ENCODE results near the gene TBL1XR1. TPM values are rescaled to one million over a fixed set of nuclear protein-coding genes. Genes with fewer than 3 reads are reported as not detected.
"Not testable (repeated sequence)": the region's sequence is repeated elsewhere in the genome, so short reads cannot be mapped to it uniquely, and the experiment has no call there.

Gene TBL1XR1
- total RNA-seq, 1 donor from 2014 or later: 164 TPM

DNA sequence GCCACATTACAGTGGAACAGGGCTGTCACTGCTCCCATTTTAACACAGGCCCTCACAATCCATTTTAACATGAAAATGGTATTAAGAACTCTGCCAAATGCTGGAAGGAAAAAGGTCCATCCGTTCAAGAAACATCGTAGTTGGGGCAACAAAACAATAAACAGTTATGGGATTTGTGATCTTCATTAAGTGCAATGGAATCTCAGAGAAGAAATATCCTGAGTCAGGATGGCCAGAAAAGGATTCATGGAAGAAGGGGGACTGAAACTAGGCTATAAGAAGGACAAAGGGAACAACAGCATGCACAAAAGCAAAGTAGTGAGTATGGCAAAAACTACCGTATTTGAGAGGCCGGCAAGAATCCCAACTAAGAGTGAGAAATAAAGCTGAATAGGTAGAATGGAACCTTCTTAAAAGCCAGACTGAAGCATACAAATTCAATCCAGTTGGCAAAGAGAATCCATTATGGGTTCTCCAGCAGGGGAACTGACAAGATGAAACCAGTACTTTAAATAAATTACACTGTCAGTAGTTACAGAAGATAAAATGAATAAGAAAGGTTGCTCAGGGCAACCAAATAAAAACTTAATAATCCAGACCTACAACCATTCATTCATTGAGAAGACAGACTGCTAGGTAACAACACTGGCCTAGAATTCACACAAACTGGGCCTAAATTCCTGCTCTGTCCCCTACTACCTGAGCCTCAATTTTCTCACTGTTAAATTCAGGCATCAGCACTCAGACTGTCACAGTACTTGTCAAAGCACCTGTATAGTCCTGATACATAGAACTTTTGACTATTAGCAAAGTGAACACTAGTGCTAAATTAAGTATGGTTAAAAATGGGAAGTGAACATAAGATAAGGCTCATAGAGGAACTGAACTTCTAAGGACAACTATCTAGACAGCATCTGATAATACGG, 6.3 kb downstream of the TBL1XR1 start:
- no peak for DNase-seq (ENCODE audit: low spot score)
- intact Hi-C loops (cut with DNase I): loop anchor here (5.0 to 10.0 kb wide), 5 partner anchors 59 to 594 kb away; no protein-coding TSS in a partner anchor

DNA sequence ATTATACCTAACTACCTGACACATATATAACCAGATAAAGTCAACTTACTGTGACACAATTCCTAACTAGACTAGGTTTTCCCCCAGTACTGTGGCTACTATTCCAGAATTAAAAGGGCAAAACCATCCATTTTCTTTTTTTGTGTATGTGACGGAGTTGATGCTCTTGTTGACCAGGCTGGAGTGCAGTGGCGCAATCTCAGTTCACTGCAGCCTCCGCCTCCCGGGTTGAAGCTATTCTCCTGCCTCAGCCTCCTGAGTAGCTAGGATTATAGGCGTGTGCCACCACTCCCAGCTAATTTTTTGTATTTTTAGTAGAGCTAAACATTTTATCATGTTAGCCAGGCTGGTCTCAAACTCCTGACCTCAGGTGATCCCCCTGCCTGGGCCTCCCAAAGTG, 7.1 kb downstream of the TBL1XR1 start:
- intact Hi-C loops (cut with DNase I): loop anchor here (5.0 to 10.0 kb wide), 5 partner anchors 58 to 595 kb away; no protein-coding TSS in a partner anchor
- DNase-seq (ENCODE audit: low spot score): not testable (repeated sequence)

DNA sequence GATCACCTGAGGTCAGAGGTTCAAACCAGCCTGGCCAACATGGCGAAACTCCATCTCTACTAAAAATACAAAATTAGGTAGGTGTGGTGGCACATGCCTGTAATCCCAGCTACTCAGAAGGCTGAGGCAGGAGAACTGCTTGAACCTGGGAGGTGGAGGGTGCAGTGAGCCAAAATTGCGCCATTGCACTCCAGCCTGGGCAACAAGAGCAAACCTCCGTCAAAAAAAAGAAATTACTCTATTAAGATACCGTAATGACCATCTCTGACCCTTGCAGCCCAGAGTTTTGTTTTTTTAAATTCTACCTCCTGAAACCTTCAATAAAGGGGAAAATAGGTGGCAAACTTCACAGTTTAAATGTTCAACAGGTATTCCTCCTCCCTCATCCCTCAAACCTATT, 9.0 kb downstream of the TBL1XR1 start:
- DNase-seq (ENCODE audit: low spot score); intact Hi-C loops (cut with DNase I): not testable (repeated sequence)

DNA sequence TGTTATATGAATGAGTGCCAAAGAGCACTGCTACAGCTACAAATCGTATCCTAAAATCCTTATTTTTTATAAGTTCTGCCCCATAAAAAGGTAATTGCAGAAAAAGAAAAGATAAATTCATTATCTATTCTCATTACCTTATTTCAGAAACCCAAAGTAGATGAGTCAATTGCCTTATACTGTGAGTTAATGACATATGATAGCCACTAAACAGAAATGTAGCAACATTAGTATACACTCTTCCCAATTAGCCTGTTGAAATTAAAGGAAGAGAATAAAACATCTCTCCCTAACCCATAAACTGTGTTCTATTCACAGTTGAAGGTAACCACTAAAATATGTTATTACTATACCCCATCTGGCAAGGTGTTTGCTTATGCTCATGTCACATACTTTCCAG, 11.0 kb downstream of the TBL1XR1 start:
- no peak for DNase-seq (ENCODE audit: low spot score)
- intact Hi-C loops (cut with DNase I): no loop called here

DNA sequence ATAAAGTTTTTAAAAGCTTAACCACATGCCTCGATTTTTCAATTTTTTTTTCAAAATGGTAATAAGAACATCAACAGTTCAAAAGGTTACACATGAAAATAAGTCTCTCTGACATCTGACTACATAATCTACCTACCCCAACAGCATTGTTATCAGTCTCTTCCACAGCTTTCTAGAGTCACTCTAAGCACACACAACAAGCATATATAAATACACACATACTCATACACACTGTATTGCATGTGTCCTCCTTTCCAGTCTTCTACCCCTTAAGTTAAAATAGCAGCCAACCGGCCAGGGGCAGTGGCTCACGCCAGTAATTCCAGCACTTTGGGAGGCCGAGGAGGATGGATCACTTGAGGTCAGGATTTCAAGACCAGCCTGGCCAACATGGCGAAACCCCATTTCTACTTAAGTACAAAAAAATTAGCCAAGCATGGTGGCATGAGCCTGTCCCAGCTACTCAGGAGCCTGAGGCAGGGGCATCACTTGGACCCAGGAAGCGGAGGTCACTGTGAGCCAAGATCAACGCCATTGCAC, 12.2 kb downstream of the TBL1XR1 start:
- DNase-seq (ENCODE audit: low spot score): no peak
- intact Hi-C loops (cut with DNase I): no loop called here

DNA sequence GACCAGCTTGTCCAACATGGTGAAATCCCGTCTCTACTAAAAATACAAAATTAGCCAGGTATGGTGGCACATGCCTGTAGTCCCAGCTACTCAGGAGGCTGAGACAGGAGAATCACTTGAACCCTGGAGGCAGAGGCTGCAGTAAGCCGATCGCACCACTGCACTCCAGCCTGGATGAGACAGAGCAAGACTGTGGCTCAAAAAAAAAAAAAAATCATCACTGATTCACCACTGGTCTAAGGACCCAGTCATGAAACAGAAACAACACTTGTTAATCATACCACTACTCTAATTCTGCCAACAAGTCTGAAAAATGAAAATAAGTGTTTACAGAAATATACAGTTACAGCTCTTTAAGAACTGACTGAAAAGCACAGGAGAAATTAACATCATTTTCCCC, 12.7 kb downstream of the TBL1XR1 start:
- DNase-seq (ENCODE audit: low spot score): not testable (repeated sequence)
- intact Hi-C loops (cut with DNase I): loop anchor here (5.0 kb wide), 1 partner anchor 37 kb away; no protein-coding TSS in a partner anchor

DNA sequence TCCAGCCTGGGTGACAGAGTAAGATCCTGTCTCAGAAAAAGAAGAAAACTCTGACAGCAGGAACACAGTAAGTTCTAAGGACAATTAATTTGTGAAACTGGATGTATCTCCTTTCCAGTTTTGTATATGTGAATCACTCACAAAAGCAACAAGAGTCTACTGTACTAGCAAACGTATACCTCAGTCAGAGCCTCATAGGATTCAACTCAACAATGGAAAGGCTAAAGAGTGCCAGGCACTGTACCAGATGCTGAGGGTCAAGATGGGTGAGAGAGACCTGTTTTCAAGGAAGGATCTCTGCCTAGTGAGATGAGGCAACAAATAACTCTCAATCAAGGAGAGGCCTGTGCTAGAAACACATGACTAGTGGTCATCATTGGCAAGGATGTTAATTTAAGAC, 14.9 kb downstream of the TBL1XR1 start:
- DNase-seq (ENCODE audit: low spot score): no peak
- intact Hi-C loops (cut with DNase I): loop anchor here (5.0 kb wide), 1 partner anchor 35 kb away; no protein-coding TSS in a partner anchor

DNA sequence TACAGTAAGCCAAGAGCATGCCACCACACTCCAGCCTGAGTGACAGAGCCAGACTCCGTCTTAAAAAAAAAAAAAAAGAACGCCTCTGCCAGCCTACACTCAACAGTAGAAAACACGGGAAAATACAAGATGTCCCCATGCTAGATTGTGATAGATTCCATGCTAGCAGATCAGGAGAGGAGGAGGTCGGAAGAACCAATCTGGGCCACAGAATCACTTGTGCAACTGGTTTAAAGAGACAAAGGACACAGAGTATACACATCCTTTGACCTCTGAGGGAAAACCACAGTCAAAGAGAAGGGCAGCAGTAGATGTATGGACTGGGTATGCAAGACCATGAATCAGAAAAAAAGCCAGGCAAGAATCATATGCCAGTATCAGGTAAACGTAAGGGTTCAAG, 15.9 kb downstream of the TBL1XR1 start:
- no peak for DNase-seq (ENCODE audit: low spot score)
- intact Hi-C loops (cut with DNase I): loop anchor here (5.0 kb wide), 1 partner anchor 34 kb away; no protein-coding TSS in a partner anchor

DNA sequence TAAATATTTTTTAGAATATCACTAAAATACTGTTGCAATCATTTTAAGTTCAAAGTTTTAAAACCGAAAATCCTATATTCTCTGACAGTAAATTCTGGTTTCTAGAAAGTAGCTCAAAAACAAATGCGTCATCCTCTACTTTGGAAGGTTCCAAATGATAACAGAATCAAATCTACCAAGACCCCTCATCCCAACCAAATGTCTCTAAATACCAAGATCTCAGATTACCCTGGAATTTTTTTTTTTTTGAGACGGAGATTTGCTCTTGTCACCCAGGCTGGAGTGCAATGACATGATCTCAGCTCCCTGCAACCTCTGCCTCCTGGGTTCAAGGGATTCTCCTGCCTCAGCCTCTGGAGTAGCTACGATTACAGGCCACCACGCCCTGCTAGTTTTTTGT, 16.8 kb downstream of the TBL1XR1 start:
- intact Hi-C loops (cut with DNase I): loop anchor here (5.0 kb wide), 1 partner anchor 33 kb away; no protein-coding TSS in a partner anchor
- DNase-seq (ENCODE audit: low spot score): no peak

DNA sequence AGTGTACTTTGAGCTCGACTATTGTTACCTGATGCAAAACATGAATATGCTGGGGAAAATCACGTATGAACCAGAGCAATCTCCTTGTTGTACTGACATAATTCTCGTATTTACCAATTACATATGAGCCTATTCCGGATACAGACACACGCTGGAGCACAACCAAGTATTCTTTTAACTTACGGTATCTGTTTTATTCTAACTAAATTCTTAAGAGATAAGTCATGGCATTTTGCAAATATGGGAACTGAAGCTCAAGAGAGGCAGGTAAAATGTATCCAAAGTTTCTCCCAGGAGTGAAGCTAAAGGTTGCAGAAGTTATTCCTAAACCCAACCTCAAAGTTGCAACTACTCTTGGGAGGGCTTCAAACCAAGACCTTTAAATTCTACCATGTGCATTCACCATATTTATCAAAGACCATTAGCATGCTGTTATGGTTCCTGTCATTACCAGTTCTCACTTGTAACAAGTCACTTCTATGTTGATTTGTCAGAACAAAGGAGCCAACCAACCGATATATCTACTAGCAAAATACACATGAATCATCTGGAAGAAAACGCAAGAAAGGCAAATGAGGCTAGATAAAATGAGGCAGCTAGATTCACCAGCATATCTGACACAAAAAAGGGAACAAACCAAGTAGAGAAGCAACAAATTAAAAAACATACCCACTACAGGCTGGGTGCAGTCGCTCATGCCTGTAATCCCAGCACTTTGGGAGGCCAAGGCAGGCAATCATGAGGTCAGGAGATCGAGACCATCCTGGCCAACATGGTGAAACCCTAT, 17.8 kb downstream of the TBL1XR1 start:
- no peak for DNase-seq (ENCODE audit: low spot score)
- intact Hi-C loops (cut with DNase I): loop anchor here (5.0 kb wide), 1 partner anchor 32 kb away; no protein-coding TSS in a partner anchor

DNA sequence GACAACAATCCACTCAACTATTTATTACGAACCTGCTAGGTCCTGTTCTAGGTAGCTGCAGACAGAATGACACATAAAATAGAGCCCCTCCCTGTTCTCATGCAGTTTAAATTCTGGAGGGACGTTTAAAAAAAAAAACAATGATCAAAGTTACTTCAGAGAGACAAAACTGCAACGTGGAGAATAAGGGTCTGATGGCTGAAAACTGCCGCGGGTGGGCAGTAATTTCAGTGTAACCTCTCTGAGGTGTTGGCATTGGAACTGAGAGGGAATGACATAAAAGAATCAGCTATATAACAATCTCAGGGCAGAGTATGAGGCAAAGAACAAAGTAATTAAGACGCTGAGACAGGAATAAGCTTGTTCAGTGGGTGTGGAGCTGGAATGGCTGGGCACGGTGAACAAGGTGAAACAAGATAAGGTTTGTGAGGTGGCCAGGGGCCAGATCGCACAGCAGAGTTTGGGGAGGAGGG, 19.5 kb downstream of the TBL1XR1 start:
- DNase-seq (ENCODE audit: low spot score): no peak
- intact Hi-C loops (cut with DNase I): no loop called here

DNA sequence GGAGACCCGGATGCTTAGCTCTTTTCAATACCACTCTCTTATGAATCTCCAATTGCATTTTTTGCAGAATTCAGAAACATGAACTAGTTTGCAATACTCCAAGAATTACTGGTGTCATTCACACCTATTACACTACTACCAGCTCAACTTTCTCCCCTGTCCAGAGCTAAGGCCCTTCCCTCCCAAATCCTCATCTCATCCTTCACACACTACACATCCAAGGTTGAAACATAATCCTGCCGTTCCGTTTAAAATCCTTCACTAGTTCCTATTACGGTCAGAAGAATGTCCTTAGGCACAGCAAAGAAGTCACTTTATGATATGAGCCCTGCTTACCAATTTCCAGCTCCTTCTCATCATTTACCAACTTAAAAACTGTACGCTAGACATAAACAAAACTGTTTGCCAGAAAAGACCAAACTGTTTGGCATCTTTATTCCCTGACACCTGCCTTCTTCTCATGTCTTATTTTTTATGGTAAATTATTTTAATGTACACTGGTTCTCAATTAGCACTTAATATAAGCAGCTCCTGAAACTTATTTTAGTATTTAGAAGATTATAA, 22.6 kb downstream of the TBL1XR1 start:
- no peak for DNase-seq (ENCODE audit: low spot score)
- intact Hi-C loops (cut with DNase I): no loop called here

DNA sequence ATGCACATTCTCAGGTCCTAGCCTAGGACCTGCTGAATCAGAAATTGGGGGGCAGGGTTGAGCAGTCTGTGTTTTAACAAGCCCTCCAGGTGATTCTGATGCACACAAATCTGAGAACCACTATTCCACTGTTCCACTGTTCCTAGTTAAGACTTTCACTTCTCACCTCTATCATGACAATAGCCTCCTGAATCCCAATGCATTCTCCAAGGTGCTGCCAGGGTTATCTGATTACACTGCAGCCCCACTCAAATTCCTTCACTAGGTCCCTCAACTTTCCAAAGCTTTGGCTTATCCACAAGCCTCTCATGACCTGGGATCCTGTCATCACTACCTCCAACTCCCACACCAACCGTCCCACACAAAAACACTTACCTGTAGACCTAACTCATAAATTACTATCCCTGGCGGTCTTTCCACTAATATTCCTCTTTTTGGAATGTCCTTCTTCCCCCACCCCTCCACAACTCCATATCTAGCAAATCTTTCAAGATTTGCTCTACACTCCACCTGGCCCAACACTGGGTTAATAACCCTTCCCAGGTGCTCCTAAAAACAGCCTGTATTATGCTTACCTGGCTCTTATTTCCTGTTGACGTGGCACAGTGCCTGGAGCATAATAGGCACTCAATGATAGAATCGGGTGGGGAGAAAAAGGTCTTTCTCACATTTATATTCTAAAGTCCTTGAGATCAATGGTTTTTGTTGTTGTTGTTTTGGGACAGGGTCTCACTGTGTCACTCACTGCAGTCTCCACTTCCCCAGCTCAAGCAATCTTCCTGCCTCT, 27.2 kb downstream of the TBL1XR1 start:
- intact Hi-C loops (cut with DNase I): no loop called here
- no peak for DNase-seq (ENCODE audit: low spot score)

DNA sequence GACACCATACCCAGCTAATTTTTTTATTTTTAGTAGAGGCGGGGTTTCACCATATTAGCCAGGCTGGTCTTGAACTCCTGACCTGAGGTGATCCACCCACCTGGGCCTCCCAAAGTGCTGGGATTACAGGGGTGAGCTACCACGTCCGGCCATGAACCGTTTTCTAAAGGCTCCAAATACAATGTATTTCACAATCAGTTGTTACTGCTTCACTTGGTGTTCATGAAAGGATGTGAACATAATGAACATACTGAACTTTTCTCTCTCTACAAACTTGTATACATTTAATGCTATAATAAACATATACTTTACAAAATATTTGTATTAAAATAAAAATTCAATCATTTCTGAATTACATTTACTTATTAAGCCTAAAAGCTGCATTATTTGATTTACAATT, 28.9 kb downstream of the TBL1XR1 start:
- DNase-seq (ENCODE audit: low spot score): no peak
- intact Hi-C loops (cut with DNase I): no loop called here

DNA sequence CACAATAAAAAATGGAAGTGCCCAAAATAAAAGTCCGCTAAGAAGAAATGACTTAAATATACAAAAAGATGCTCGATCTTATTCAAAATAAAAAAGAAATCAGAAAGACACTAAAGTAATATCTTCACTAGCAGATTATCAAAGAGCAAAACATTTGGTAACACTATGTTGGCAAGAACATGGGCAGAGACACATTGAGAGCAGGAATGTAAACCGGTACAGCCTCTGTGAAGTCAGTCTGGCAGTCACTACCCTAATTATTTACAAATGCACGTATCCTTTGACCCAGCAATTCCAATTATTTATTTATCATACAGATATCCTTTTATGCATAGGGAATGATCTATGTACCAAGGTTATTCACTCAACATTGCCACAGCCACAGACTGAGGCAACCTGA, 34.5 kb downstream of the TBL1XR1 start:
- intact Hi-C loops (cut with DNase I): no loop called here
- DNase-seq (ENCODE audit: low spot score): no peak

DNA sequence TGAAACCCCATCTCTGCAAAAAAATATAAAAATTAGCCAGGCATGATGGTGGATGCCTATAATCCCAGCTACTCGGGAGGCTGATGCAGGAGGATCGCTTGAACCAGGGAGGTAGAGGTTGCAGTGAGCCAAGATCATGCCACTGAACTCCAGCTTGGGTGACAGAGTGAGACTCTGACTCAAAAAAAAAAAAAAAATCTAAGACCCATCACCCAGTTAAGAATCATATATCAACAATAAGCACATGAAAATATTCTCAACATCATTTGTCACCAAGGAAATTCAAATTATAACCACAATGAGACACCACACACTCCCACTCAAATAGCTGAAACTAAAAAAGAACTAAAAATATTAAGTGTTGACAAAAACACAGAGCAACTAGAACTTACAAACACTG, 35.7 kb downstream of the TBL1XR1 start:
- DNase-seq (ENCODE audit: low spot score); intact Hi-C loops (cut with DNase I): not testable (repeated sequence)

DNA sequence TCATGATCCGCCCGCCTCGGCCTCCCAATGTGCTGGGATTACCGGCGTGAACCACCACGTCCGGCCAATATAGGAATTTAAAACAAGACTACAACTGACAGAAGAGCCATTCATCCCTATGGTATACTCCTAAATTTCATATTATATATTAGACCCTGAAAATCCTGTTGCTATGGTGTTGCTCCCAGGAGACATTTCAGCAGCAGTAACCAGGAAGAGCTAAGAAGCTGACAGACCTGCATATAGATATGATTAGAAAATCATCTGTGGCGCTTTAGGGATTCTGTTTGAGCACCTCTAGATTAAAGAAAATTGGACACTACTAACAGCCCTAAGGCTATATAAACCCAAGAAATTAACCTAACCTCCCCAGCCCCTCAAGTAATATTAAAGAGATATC, 38.8 kb downstream of the TBL1XR1 start:
- intact Hi-C loops (cut with DNase I): no loop called here
- no peak for DNase-seq (ENCODE audit: low spot score)

DNA sequence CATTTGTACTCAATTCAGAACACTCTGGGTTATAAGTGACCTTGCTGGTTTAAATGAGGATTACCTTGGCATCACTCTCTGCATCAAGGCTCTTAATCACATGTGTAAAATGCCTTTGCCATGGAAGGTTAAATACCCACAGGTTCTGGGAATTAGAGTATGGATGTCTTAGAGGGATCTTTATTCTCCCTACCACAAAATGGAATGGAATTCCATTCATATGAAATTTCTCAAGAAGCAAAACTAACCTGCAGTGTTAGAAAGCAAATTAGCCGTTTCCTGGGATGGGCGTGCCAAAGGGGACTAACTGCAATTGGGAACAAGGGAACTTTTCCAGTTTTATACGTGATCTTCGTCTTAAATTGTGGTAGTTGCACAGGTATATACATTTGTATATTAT, 39.8 kb downstream of the TBL1XR1 start:
- intact Hi-C loops (cut with DNase I): no loop called here
- DNase-seq (ENCODE audit: low spot score): no peak

DNA sequence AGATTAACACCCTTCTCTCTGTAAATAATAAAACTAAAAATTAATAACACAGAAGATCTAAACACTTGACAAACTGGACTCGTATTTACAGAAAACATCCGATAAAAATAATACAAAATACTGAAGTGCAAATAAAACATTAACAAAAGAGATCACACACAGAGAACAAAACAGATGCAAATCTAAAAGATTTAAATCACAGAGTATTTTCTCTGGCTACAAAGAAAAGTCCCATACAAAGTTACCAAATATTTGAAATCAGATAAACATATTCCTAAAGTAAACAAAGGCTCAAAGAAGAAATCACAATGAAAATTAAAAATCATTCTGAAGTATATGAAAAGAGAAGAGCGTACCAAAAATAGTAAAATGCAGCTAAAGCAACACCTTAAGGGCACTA, 42.5 kb downstream of the TBL1XR1 start:
- intact Hi-C loops (cut with DNase I): no loop called here
- no peak for DNase-seq (ENCODE audit: low spot score)

All from cardiac septum (tissue), 1 donor.